Mesenteric fat pad (tissue), 1 donor: Measurements from ENCODE around the gene NBPF12. TPM values are rescaled to one million over a fixed set of nuclear protein-coding genes. Genes with fewer than 3 reads are reported as not detected.
"Not testable (repeated sequence)": the region's sequence is repeated elsewhere in the genome, so short reads cannot be mapped to it uniquely, and the experiment has no call there.

Experiments
- DNase-seq: peaks from one replicate; pipeline ENCODE4 v3.0.0-alpha.2; 2020; ENCODE audit warnings: low spot score
- total RNA-seq: library from RNA; stranded (reverse); fragmentation: NEBNext Ultra II Directional; extraction: Animal tissue kit (Norgen Biotek cat#: 25700); gene quantifications from one replicate; pipeline ENCODE4 v1.2.1, GENCODE V29; 2021
- donor health status: DM: yes; HTN: yes; CAD: no.

NBPF12 gene
- total RNA-seq, 1 donor from 2014 or later, result 10.8 TPM

GRCh38 chr1:146972681-146973080 lies 34.6 kb downstream of the NBPF12 start:
- DNase-seq, result not testable (repeated sequence)

GRCh38 chr1:146985855-146986254 lies 47.7 kb downstream of the NBPF12 start:
- not testable (repeated sequence) for DNase-seq

GRCh38 chr1:146986450-146986849 lies 48.3 kb downstream of the NBPF12 start:
- DNase-seq, result not testable (repeated sequence)

- not testable (repeated sequence) for DNase-seq
Observed at GRCh38 chr1:146987502-146987901, 49.4 kb downstream of the NBPF12 start.

GRCh38 chr1:146989455-146989854 lies 51.3 kb downstream of the NBPF12 start:
- DNase-seq, result peak; percentile 88

GRCh38 chr1:147008495-147008894 lies 70.4 kb downstream of the NBPF12 start:
- not testable (repeated sequence) for DNase-seq

- not testable (repeated sequence) for DNase-seq
Observed at GRCh38 chr1:147026975-147027374, 88.9 kb downstream of the NBPF12 start.

- DNase-seq, result not testable (repeated sequence)
Observed at GRCh38 chr1:147030066-147030653, 92.0 kb downstream of the NBPF12 start.

- DNase-seq, result no peak
Observed at GRCh38 chr1:147039916-147040315, 101.8 kb downstream of the NBPF12 start.

GRCh38 chr1:147042891-147043290 lies 104.8 kb downstream of the NBPF12 start:
- DNase-seq, result not testable (repeated sequence)

GRCh38 chr1:147044511-147044910 lies 106.4 kb downstream of the NBPF12 start:
- DNase-seq, result not testable (repeated sequence)

Other genes starting within 250 kb of the NBPF12 start
- gene PRKAB2, start 234.1 kb downstream of the NBPF12 start, total RNA-seq, result 6.4 TPM